H1 (cell line): Measurements from ENCODE around the gene C2CD5.

Source experiments
- CHD2 ChIP-seq: IDR thresholded peaks from 2 replicates; pipeline ENCODE4 v1.6.1; 2012; ENCODE audit warnings: low read length, improper control_type of control experiment
- EZH2 ChIP-seq: fragments of 200-600 bp; sonication (generic); IDR thresholded peaks from 2 replicates; pipeline ENCODE4 v1.7.1; 2012; ENCODE audit warnings: low read depth, mild to moderate bottlenecking, moderate library complexity, low read length, inconsistent platforms; ENCODE audit not compliant: severe bottlenecking
- NANOG ChIP-seq: IDR thresholded peaks from 2 replicates; pipeline ENCODE4 v1.6.1; 2011; ENCODE audit warnings: low read length, low read depth, mild to moderate bottlenecking, inconsistent platforms; ENCODE audit not compliant: insufficient read depth, poor library complexity, severe bottlenecking
- POLR2A ChIP-seq, 2 experiments: IDR thresholded peaks; 1 replicate in 1 of 2; 2 replicates in 1 of 2; pipeline ENCODE4 v1.6.1; 2011; ENCODE audit warnings: low read depth in 2 of 2, low read length in 2 of 2, mild to moderate bottlenecking in 2 of 2; ENCODE audit errors: control extremely low read depth in 1 of 2
- RBBP5 ChIP-seq: IDR thresholded peaks from 2 replicates; pipeline ENCODE4 v1.7.1; 2012; ENCODE audit warnings: low read depth, mild to moderate bottlenecking, inconsistent platforms, low read length, moderate library complexity, borderline replicate concordance
- RNF2 ChIP-seq: fragments of 200-900, 300-1000 bp; sonication (generic); IDR thresholded peaks from 2 replicates; pipeline ENCODE4 v1.7.1; 2016; ENCODE audit warnings: borderline replicate concordance, low read depth, mild to moderate bottlenecking, antibody characterized with exemption, low read length; ENCODE audit not compliant: poor library complexity, severe bottlenecking; ENCODE audit errors: missing control alignments
- SIN3A ChIP-seq, 2 experiments: IDR thresholded peaks in 1 of 2; conservative IDR thresholded peaks in 1 of 2; 2 replicates each; pipeline ENCODE4 v1.6.1; 2011 to 2012; ENCODE audit warnings: low read length in 2 of 2, improper control_type of control experiment in 1 of 2, low read depth in 1 of 2, mild to moderate bottlenecking in 1 of 2
- TAF1 ChIP-seq: IDR thresholded peaks from 2 replicates; pipeline ENCODE4 v1.6.1; 2011; ENCODE audit warnings: mild to moderate bottlenecking, low read depth, low read length
- TEAD4 ChIP-seq: IDR thresholded peaks from 2 replicates; pipeline ENCODE4 v1.6.1; 2012; ENCODE audit warnings: low read depth, low read length, inconsistent platforms, mixed read lengths
- TF ChIP-seq, protein P1 (sequence below), 3 experiments: IDR thresholded peaks; 1 replicate in 2 of 3; 2 replicates in 1 of 3; pipeline versions ENCODE4 v1.5.1 to v1.6.1; 2011; ENCODE audit warnings: low read length in 3 of 3, mild to moderate bottlenecking in 3 of 3, inconsistent platforms in 2 of 3, low read depth in 1 of 3, moderate library complexity in 1 of 3; ENCODE audit not compliant: insufficient read depth in 1 of 3; ENCODE audit errors: control extremely low read depth in 1 of 3
- TF ChIP-seq, protein P2 (sequence below): IDR thresholded peaks from 2 replicates; pipeline ENCODE4 v1.6.1; 2012; ENCODE audit warnings: inconsistent platforms

DNA sequence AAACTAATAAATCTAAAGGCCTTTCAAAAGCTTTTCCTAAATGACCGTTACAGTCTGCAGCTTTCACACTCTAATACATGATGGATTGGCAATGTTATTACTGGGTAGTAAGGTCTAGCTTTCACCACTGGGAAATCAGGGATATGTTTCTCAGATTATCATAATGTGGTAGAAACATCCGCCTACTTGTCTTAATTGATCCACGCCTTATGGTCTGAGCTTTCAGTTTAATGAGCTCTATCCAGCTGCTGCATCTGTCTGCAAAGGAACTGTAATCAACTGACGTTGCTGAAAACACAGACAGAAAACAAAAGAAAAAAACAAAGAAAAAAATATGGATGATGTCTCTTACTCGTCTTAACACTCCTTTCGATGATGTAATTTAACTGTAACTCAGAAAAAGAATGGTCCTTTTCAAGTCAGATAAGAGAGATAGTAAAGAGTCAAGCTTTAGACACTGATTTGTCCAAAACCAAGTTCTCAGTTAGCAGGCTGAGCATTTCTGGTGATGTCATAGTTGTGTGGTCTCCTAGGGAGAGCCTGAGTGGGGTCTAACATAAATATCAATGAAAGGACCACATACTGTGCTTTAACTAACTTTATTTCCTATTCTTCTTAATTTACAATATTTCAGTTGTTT, 85.9 kb downstream of the C2CD5 start:
- no peak for TF ChIP-seq EZH2
- TF ChIP-seq TEAD4: no peak
- TF ChIP-seq TAF1: no peak
- TF ChIP-seq RNF2: no peak
- no peak for TF ChIP-seq RBBP5
- no peak for TF ChIP-seq CHD2
- no peak for TF ChIP-seq NANOG
- TF ChIP-seq, protein P1, sequence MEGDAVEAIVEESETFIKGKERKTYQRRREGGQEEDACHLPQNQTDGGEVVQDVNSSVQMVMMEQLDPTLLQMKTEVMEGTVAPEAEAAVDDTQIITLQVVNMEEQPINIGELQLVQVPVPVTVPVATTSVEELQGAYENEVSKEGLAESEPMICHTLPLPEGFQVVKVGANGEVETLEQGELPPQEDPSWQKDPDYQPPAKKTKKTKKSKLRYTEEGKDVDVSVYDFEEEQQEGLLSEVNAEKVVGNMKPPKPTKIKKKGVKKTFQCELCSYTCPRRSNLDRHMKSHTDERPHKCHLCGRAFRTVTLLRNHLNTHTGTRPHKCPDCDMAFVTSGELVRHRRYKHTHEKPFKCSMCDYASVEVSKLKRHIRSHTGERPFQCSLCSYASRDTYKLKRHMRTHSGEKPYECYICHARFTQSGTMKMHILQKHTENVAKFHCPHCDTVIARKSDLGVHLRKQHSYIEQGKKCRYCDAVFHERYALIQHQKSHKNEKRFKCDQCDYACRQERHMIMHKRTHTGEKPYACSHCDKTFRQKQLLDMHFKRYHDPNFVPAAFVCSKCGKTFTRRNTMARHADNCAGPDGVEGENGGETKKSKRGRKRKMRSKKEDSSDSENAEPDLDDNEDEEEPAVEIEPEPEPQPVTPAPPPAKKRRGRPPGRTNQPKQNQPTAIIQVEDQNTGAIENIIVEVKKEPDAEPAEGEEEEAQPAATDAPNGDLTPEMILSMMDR (IDR thresholded peaks at IDR 0.05; ENCODE audit: control extremely low read depth in 1 of 3, insufficient read depth in 1 of 3, low read depth in 1 of 3, low read length in 3 of 3): no peak
- TF ChIP-seq POLR2A (IDR thresholded peaks at IDR 0.05; ENCODE audit: control extremely low read depth in 1 of 2, low read depth in 2 of 2, low read length in 2 of 2): no peak
- TF ChIP-seq, protein P2, sequence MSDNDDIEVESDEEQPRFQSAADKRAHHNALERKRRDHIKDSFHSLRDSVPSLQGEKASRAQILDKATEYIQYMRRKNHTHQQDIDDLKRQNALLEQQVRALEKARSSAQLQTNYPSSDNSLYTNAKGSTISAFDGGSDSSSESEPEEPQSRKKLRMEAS: no peak
- TF ChIP-seq SIN3A (conservative IDR thresholded peaks at IDR 0.05 in 1 of 2, IDR thresholded peaks at IDR 0.05 in 1 of 2; ENCODE audit: low read depth in 1 of 2, low read length in 2 of 2): no peak
